ENCODE data around the gene RPS2.

GRCh38 chr16:1945559-1946391, 18.9 kb downstream of the RPS2 start:
- TF ChIP-seq CTCF (conservative IDR thresholded peaks at IDR 0.05; ENCODE audit: low read length), result no peak
- no peak for TF ChIP-seq EZH2phosphoT487 (IDR thresholded peaks at IDR 0.05; ENCODE audit: borderline replicate concordance)
